GM21786 (cell line): ENCODE measurements around the gene HMX1.

Experiments
- ATAC-seq: cut with Tn5 transposase; IDR thresholded peaks from one replicate; pipeline ENCODE4 v1.9.1; 2021; ENCODE audit not compliant: unreplicated experiment

Gene HMX1

GRCh38 chr4:8871417-8872401 lies at the start of gene HMX1:
HMX1 (minus strand) TSS chr4:8871839; CDS start chr4:8871614, 225 bp downstream.
- no peak for ATAC-seq

- no peak for ATAC-seq
Measured at GRCh38 chr4:8920969-8921368, 49.3 kb upstream of the HMX1 start.

GRCh38 chr4:8920289-8920965 lies 48.8 kb upstream of the HMX1 start:
- no peak for ATAC-seq

GRCh38 chr4:8919651-8920288 lies 48.1 kb upstream of the HMX1 start:
- ATAC-seq: no peak

- peak; percentile 81 for ATAC-seq
Measured at GRCh38 chr4:8917868-8918783, 46.5 kb upstream of the HMX1 start.

- ATAC-seq: no peak
Measured at GRCh38 chr4:8917321-8917811, 45.7 kb upstream of the HMX1 start.

GRCh38 chr4:8916906-8917305 lies 45.3 kb upstream of the HMX1 start:
- ATAC-seq: no peak

- ATAC-seq: no peak
Measured at GRCh38 chr4:8916351-8916885, 44.8 kb upstream of the HMX1 start.

- ATAC-seq: no peak
Measured at GRCh38 chr4:8915201-8916200, 43.9 kb upstream of the HMX1 start.

GRCh38 chr4:8914461-8915171 lies 43.0 kb upstream of the HMX1 start:
- no peak for ATAC-seq

GRCh38 chr4:8913858-8914460 lies 42.3 kb upstream of the HMX1 start:
- no peak for ATAC-seq

GRCh38 chr4:8913121-8913857 lies 41.6 kb upstream of the HMX1 start:
- ATAC-seq: no peak

GRCh38 chr4:8912506-8912905 lies 40.9 kb upstream of the HMX1 start:
- no peak for ATAC-seq

- ATAC-seq: no peak
Measured at GRCh38 chr4:8912089-8912455, 40.4 kb upstream of the HMX1 start.

- ATAC-seq: no peak
Measured at GRCh38 chr4:8911316-8912088, 39.9 kb upstream of the HMX1 start.

- ATAC-seq: no peak
Measured at GRCh38 chr4:8910822-8911315, 39.2 kb upstream of the HMX1 start.
